ENCODE measurements around the gene CPTP. TPM values are rescaled to one million over a fixed set of nuclear protein-coding genes. Genes with fewer than 3 reads are reported as not detected.

Gene CPTP
- total and polyA plus RNA-seq, 2 of the 13 experiments (the other 11 are each of a cell fraction or from before 2014, with no cell fraction given), result 5.5 to 9.3 TPM

- H3K36me3 ChIP-seq (replicated peaks in 1 of 2; ENCODE audit: control insufficient read depth in 1 of 2, insufficient read depth in 2 of 2, low read length in 2 of 2), result no peaks in the 10 kb centered on the region
- H3K4me3 ChIP-seq (replicated peaks in 1 of 3; ENCODE audit: insufficient read depth in 1 of 3, low read depth in 2 of 3, low read length in 3 of 3), result no peak overlapping the region
- H2AFZ ChIP-seq (ENCODE audit: low read length), result no peak overlapping the region
- intact Hi-C loops (cut with micrococcal nuclease; ENCODE audit: unreplicated experiment), result no loop called here
- H3K27me3 ChIP-seq (ENCODE audit: control insufficient read depth in 1 of 2, insufficient read depth in 2 of 2, low read length in 2 of 2), result no peaks in the 10 kb centered on the region; a peak in 1 of 5 replicates
- no peaks in the 10 kb centered on the region for H3K9me3 ChIP-seq (ENCODE audit: low read length)
- ChIA-PET CTCF (ENCODE audit: low intra/inter-chr PET ratio, low total read pairs) (no interaction called here), POLR2A (no interaction called here)
- peaks cover 15% of the 10 kb centered on the region for H3K79me2 ChIP-seq (ENCODE audit: insufficient read depth, low read length)
- in situ Hi-C loops (cut with HindIII; ENCODE audit: extremely low pct_ligation_motif_present, low pct_unique_long_range_greater_than_20kb), result no loop called here
- peaks cover 33% of the 10 kb centered on the region for H3K4me1 ChIP-seq (ENCODE audit: insufficient read depth, low read length)
- FAIRE-seq, result no peak
- DNase-seq (ENCODE audit: low spot score), result no peak
- WGBS (ENCODE audit: low lambda C conversion rate), result 85% methylated on average over 5 of the region's 9 CpGs
- H4K20me1 ChIP-seq (ENCODE audit: insufficient read depth, low read length), result no peaks in the 10 kb centered on the region; the same call in 1 of the 2 replicates
- no peak overlapping the region for H3K4me2 ChIP-seq (ENCODE audit: low read depth, low read length)
- no peak overlapping the region for H3K27ac ChIP-seq (ENCODE audit: extremely low read length, insufficient read depth, low read length)
- no TSS peak for BruUV-seq (replicated peaks)
- ATAC-seq, result no peak
- H3K9ac ChIP-seq (ENCODE audit: insufficient read depth, low read depth, low read length), result no peak overlapping the region
- TF ChIP-seq PRMT3 (CRISPR knock-in tag; IDR thresholded peaks at IDR 0.05; ENCODE audit: borderline replicate concordance, low read depth) (no peak), ZBTB43 (CRISPR knock-in tag; conservative IDR thresholded peaks at IDR 0.05) (no peak), CBX5 (CRISPR knock-in tag; IDR thresholded peaks at IDR 0.05; ENCODE audit: borderline replicate concordance) (no peak), AKAP8 (CRISPR knock-in tag; IDR thresholded peaks at IDR 0.05) (peak; percentile 61; the same call in 1 of the 2 replicates), PRDM15 (CRISPR knock-in tag; IDR thresholded peaks at IDR 0.05) (no peak), ZNF160 (CRISPR knock-in tag; IDR thresholded peaks at IDR 0.05) (no peak), ZNF121 (CRISPR knock-in tag; IDR thresholded peaks at IDR 0.05) (no peak), HNRNPL (IDR thresholded peaks at IDR 0.05; ENCODE audit: low read depth, low read length) (0 out of 2 replicates have a peak, but pooled peaks have one; percentile 67), XRCC5 (optimal IDR thresholded peaks at IDR 0.05; ENCODE audit: low read length) (peak; percentile 34), PATZ1 (CRISPR knock-in tag; IDR thresholded peaks at IDR 0.05) (peak; percentile 55), CERS6 (CRISPR knock-in tag; IDR thresholded peaks at IDR 0.05) (no peak), ZFP37 (CRISPR knock-in tag; IDR thresholded peaks at IDR 0.05; ENCODE audit: borderline replicate concordance) (no peak), KDM5B (CRISPR knock-in tag; IDR thresholded peaks at IDR 0.05; ENCODE audit: borderline replicate concordance) (no peak)
Measured at GRCh38 chr1:1302006-1302430, 22.6 kb upstream of the CPTP start.
